ENCODE results near the gene ATP8B3.

ATP8B3 gene

GRCh38 chr19:1794424-1795172 lies 17.5 kb downstream of the ATP8B3 start:
- no peak for FAIRE-seq

GRCh38 chr19:1791879-1792278 lies 20.2 kb downstream of the ATP8B3 start:
- no peak for FAIRE-seq

GRCh38 chr19:1790054-1790792 lies 21.9 kb downstream of the ATP8B3 start:
- no peak for FAIRE-seq

- FAIRE-seq, result no peak
Observed at GRCh38 chr19:1789261-1790041, 22.6 kb downstream of the ATP8B3 start.

- no peak for FAIRE-seq
Observed at GRCh38 chr19:1787116-1787515, 25.0 kb downstream of the ATP8B3 start.

GRCh38 chr19:1786668-1787067 lies 25.4 kb downstream of the ATP8B3 start:
- no peak for FAIRE-seq

- FAIRE-seq, result no peak
Observed at GRCh38 chr19:1785310-1785709, 26.8 kb downstream of the ATP8B3 start.

- no peak for FAIRE-seq
Observed at GRCh38 chr19:1783874-1784273, 28.2 kb downstream of the ATP8B3 start.

GRCh38 chr19:1783354-1783753 lies 28.7 kb downstream of the ATP8B3 start:
- FAIRE-seq, result no peak

GRCh38 chr19:1782521-1782920 lies 29.6 kb downstream of the ATP8B3 start:
- no peak for FAIRE-seq

- no peak for FAIRE-seq
Observed at GRCh38 chr19:1780272-1780958, 31.7 kb downstream of the ATP8B3 start.

- FAIRE-seq, result no peak
Observed at GRCh38 chr19:1779574-1779973, 32.5 kb downstream of the ATP8B3 start.

GRCh38 chr19:1777149-1777548 lies 34.9 kb downstream of the ATP8B3 start:
- FAIRE-seq, result no peak

GRCh38 chr19:1776606-1777147 lies 35.4 kb downstream of the ATP8B3 start:
- FAIRE-seq, result no peak

- no peak for FAIRE-seq
Observed at GRCh38 chr19:1775951-1776605, 36.0 kb downstream of the ATP8B3 start.

GRCh38 chr19:1774989-1775772 lies 36.9 kb downstream of the ATP8B3 start:
- FAIRE-seq, result no peak

- no peak for FAIRE-seq
Observed at GRCh38 chr19:1773184-1773583, 38.9 kb downstream of the ATP8B3 start.

- no peak for FAIRE-seq
Observed at GRCh38 chr19:1770866-1771576, 41.1 kb downstream of the ATP8B3 start.

GRCh38 chr19:1769645-1769985 lies 42.5 kb downstream of the ATP8B3 start:
- no peak for FAIRE-seq

- no peak for FAIRE-seq
Observed at GRCh38 chr19:1768918-1769644, 43.0 kb downstream of the ATP8B3 start.
